WTC11 (cell line): ENCODE data around the gene CCR6. TPM values are rescaled to one million over a fixed set of nuclear protein-coding genes. Genes with fewer than 3 reads are reported as not detected.

ENCODE experiments used
- ATAC-seq: fragments of 200-7000 bp; cut with Tn5 transposase; 2 replicates; pipeline ENCODE4 v1.10.0; 2021; ENCODE audit warnings: mild to moderate bottlenecking, moderate library complexity
- Bru-seq: library from RNA; stranded (reverse); fragments of 400-500 nt; gene quantifications from one replicate; lab custom pipeline; 2021; lab: Mats Ljungman, UMichigan
- CTCF ChIA-PET: fragments of 300-600 bp; sonication (Branson Sonifier 250); formaldehyde crosslinking; loops from one replicate; lab custom pipeline; 2021; ENCODE audit warnings: antibody characterized with exemption; lab: Charles Lee
- POLR2A ChIA-PET: fragments of 350-600 bp; sonication (Branson Sonifier 250); formaldehyde crosslinking; loops from one replicate; lab custom pipeline; 2021; ENCODE audit warnings: antibody characterized with exemption; lab: Charles Lee
- DNase-seq: peaks from one replicate; pipeline ENCODE4 v3.0.0; 2021; ENCODE audit warnings: low spot score
- H3K27ac Mint-ChIP-seq: 2 replicates; pipeline ENCODE4 v1.8.0; 2021; ENCODE audit warnings: mixed read lengths
- H3K27me3 Mint-ChIP-seq: 2 replicates; pipeline ENCODE4 v1.8.0; 2021; ENCODE audit warnings: low read depth, mild to moderate bottlenecking, moderate library complexity, mixed read lengths
- H3K36me3 Mint-ChIP-seq: 2 replicates; pipeline ENCODE4 v1.8.0; 2021; ENCODE audit warnings: mixed read lengths
- H3K4me1 Mint-ChIP-seq: 2 replicates; pipeline ENCODE4 v1.8.0; 2022; ENCODE audit warnings: mixed read lengths
- H3K4me3 Mint-ChIP-seq: 2 replicates; pipeline ENCODE4 v1.8.0; 2021; ENCODE audit warnings: mild to moderate bottlenecking, moderate library complexity, mixed read lengths
- H3K9me3 Mint-ChIP-seq: 2 replicates; pipeline ENCODE4 v1.8.0; 2021; ENCODE audit warnings: mixed read lengths
- ATF2 ChIP-seq: sonication (generic); formaldehyde crosslinking; IDR thresholded peaks from 2 replicates; pipeline ENCODE4 v1.8.1; 2022; ENCODE audit warnings: low read depth, missing genetic modification reagents, borderline replicate concordance
- CDX4 ChIP-seq: fragments of 250-450 bp; sonication (Bioruptor Pico); IDR thresholded peaks from 2 replicates; pipeline ENCODE4 v1.9.0; 2021; ENCODE audit warnings: moderate library complexity, mild to moderate bottlenecking, inconsistent platforms, borderline replicate concordance
- FOXK1 ChIP-seq: sonication (generic); formaldehyde crosslinking; IDR thresholded peaks from 2 replicates; pipeline ENCODE4 v1.8.0; 2022; ENCODE audit warnings: mild to moderate bottlenecking, moderate library complexity, missing genetic modification reagents
- FOXP4 ChIP-seq: sonication (generic); formaldehyde crosslinking; IDR thresholded peaks from 2 replicates; pipeline ENCODE4 v1.8.0; 2022; ENCODE audit warnings: mild to moderate bottlenecking, missing genetic modification reagents
- GABPB1 ChIP-seq: sonication (generic); formaldehyde crosslinking; IDR thresholded peaks from 2 replicates; pipeline ENCODE4 v1.8.1; 2023; ENCODE audit warnings: mild to moderate bottlenecking, missing genetic modification reagents
- HMGA2 ChIP-seq: fragments of 250-450 bp; sonication (Bioruptor Pico); IDR thresholded peaks from 2 replicates; pipeline ENCODE4 v1.4.0; 2021; ENCODE audit warnings: mild to moderate bottlenecking, moderate library complexity
- MXD4 ChIP-seq: fragments of 250-450 bp; sonication (Bioruptor Pico); IDR thresholded peaks from 2 replicates; pipeline ENCODE4 v1.8.0; 2021; ENCODE audit warnings: mild to moderate bottlenecking, moderate library complexity, borderline replicate concordance
- NFATC4 ChIP-seq: fragments of 250-450 bp; sonication (Bioruptor Pico); IDR thresholded peaks from 2 replicates; pipeline ENCODE4 v1.9.0; 2021; ENCODE audit warnings: mild to moderate bottlenecking
- PRDM15 ChIP-seq: sonication (generic); formaldehyde crosslinking; IDR thresholded peaks from 2 replicates; pipeline ENCODE4 v1.8.0; 2022; ENCODE audit warnings: missing genetic modification reagents
- PRRX2 ChIP-seq: fragments of 250-450 bp; sonication (Bioruptor Pico); IDR thresholded peaks from 2 replicates; pipeline ENCODE4 v1.8.0; 2021; ENCODE audit warnings: mild to moderate bottlenecking
- SMAD4 ChIP-seq: sonication (generic); formaldehyde crosslinking; IDR thresholded peaks from 2 replicates; pipeline ENCODE4 v1.8.0; 2022; ENCODE audit warnings: mild to moderate bottlenecking, missing genetic modification reagents
- SOX15 ChIP-seq: fragments of 250-450 bp; sonication (Bioruptor Pico); IDR thresholded peaks from 2 replicates; pipeline ENCODE4 v1.9.0; 2021; ENCODE audit warnings: mild to moderate bottlenecking
- ZNF423 ChIP-seq: fragments of 250-450 bp; sonication (Bioruptor Pico); IDR thresholded peaks from 2 replicates; pipeline ENCODE4 v2.1.2; 2022; ENCODE audit warnings: mild to moderate bottlenecking, moderate library complexity
- ZNF532 ChIP-seq: fragments of 250-450 bp; sonication (Bioruptor Pico); IDR thresholded peaks from 2 replicates; pipeline ENCODE4 v1.9.0; 2021; ENCODE audit warnings: mild to moderate bottlenecking, borderline replicate concordance
- ZSCAN18 ChIP-seq: fragments of 250-450 bp; sonication (Bioruptor Pico); IDR thresholded peaks from 2 replicates; pipeline ENCODE4 v2.1.2; 2022; ENCODE audit warnings: mild to moderate bottlenecking, moderate library complexity
- long read RNA-seq, 3 experiments: library from RNA in 1 of 3; library from capped mRNA in 1 of 3; library from polyadenylated mRNA in 1 of 3; unstranded in 2 of 3; stranded (forward) in 1 of 3; transcript quantifications; one replicate each; pipeline ENCODE4 v2.0.0, GENCODE V29; 2021
- total RNA-seq: library from RNA; stranded (reverse); gene quantifications from 3 replicates; pipeline ENCODE4 v1.2.3, GENCODE V29; 2021

Gene CCR6
- total RNA-seq: not detected in 3 replicates
- not detected for Bru-seq, nascent RNA
- long read RNA-seq, experiment 1: 0 reads
- long read RNA-seq, experiment 2: 0 reads
- long read RNA-seq, experiment 3: 0 reads

- Mint-ChIP-seq H3K36me3 (peaks cover 13% of the 10 kb centered on the region), H3K4me3 (no peak within 1 kb of the TSS)
- no peak for ATAC-seq
- POLR2A ChIA-PET: no interaction called here
- TF ChIP-seq FOXP4 (CRISPR knock-in tag): no peak
- TF ChIP-seq CDX4 (CRISPR knock-in tag): no peak
- TF ChIP-seq PRDM15: no peak
- TF ChIP-seq SMAD4 (CRISPR knock-in tag): no peak
- TF ChIP-seq SOX15 (CRISPR knock-in tag): no peak
- TF ChIP-seq ZSCAN18: no peak
- no peak for TF ChIP-seq HMGA2 (CRISPR knock-in tag)
- peak; percentile 66 for TF ChIP-seq GABPB1 (CRISPR knock-in tag)
- TF ChIP-seq, all 79 proteins: peak for 1
- no peak for DNase-seq
- Mint-ChIP-seq H3K27ac (no peak within 1 kb of the TSS), H3K9me3 (peaks cover 27% of the 10 kb centered on the region), H3K4me1 (peaks cover 4% of the 10 kb centered on the region; the same call in 1 of the 2 replicates), H3K27me3 (no peaks in the 10 kb centered on the region; the same call in 1 of the 2 replicates)
- CTCF ChIA-PET: interaction anchor here (1.2 to 1.6 kb wide), 4 partner anchors 19 to 350 kb away, joined by 3 to 7 read pairs (median 4); no protein-coding TSS in a partner anchor
Observed at GRCh38 chr6:167122827-167123657, at the start of gene CCR6. TSS of gene CCR6 (plus strand) at chr6:167123096. CDS start at chr6:167136135, 13,039 bp downstream.

- Mint-ChIP-seq H3K36me3 (peaks cover 9% of the 10 kb centered on the region), H3K27ac (no peak overlapping the region), H3K27me3 (no peaks in the 10 kb centered on the region; the same call in 1 of the 2 replicates), H3K4me3 (no peak overlapping the region), H3K4me1 (no peaks in the 10 kb centered on the region), H3K9me3 (peaks cover 42% of the 10 kb centered on the region)
- ChIA-PET CTCF (no interaction called here), POLR2A (no interaction called here)
- ATAC-seq (no peak), DNase-seq (no peak)
- TF ChIP-seq NFATC4 (CRISPR knock-in tag) (no peak), MXD4 (CRISPR knock-in tag) (no peak), ZNF423 (no peak), FOXK1 (no peak), ATF2 (CRISPR knock-in tag) (no peak), PRRX2 (CRISPR knock-in tag) (no peak), ZNF532 (CRISPR knock-in tag) (no peak)
Observed at GRCh38 chr6:167073679-167074274, 49.1 kb upstream of the CCR6 start.
